HepG2 (cell line): Measurements from ENCODE around the gene GSG1. TPM values are rescaled to one million over a fixed set of nuclear protein-coding genes. Genes with fewer than 3 reads are reported as not detected.

ENCODE experiments used
- ASH2L ChIP-seq: fragments of 300-600, 200-600 bp; sonication (generic); IDR thresholded peaks from 2 replicates; pipeline ENCODE4 v1.7.0; 2017; ENCODE audit warnings: low read depth, mild to moderate bottlenecking, moderate library complexity, mixed read lengths, low read length; ENCODE audit not compliant: insufficient read length
- ELF4 ChIP-seq: sonication (generic); formaldehyde crosslinking; IDR thresholded peaks from 2 replicates; pipeline ENCODE4 v1.5.0; 2020; ENCODE audit warnings: missing genetic modification reagents, mild to moderate bottlenecking, moderate library complexity, borderline replicate concordance
- KLF13 ChIP-seq: sonication (generic); formaldehyde crosslinking; IDR thresholded peaks from 2 replicates; pipeline ENCODE4 v1.4.0; 2020; ENCODE audit warnings: mild to moderate bottlenecking, missing genetic modification reagents
- KMT2A ChIP-seq: sonication (generic); formaldehyde crosslinking; IDR thresholded peaks from 2 replicates; pipeline ENCODE4 v1.4.0; 2020; ENCODE audit warnings: missing genetic modification reagents
- MXI1 ChIP-seq: IDR thresholded peaks from 3 replicates; pipeline ENCODE4 v1.6.1; 2012; ENCODE audit warnings: low read depth, low read length, inconsistent platforms, borderline replicate concordance
- NBN ChIP-seq: fragments of 450-650 bp; conservative IDR thresholded peaks from 2 replicates; pipeline ENCODE4 v1.6.1; 2017
- NCOA5 ChIP-seq: sonication (generic); formaldehyde crosslinking; IDR thresholded peaks from 2 replicates; pipeline ENCODE4 v1.4.0; 2020; ENCODE audit warnings: missing genetic modification reagents
- NFAT5 ChIP-seq: sonication (generic); formaldehyde crosslinking; IDR thresholded peaks from 2 replicates; pipeline ENCODE4 v1.4.0; 2020; ENCODE audit warnings: missing genetic modification reagents
- ZBTB2 ChIP-seq: sonication (generic); formaldehyde crosslinking; IDR thresholded peaks from 2 replicates; pipeline ENCODE4 v1.8.0; 2022; ENCODE audit warnings: low read depth, missing genetic modification reagents
- ZBTB42 ChIP-seq: sonication (generic); formaldehyde crosslinking; IDR thresholded peaks from 2 replicates; pipeline ENCODE4 v1.5.0; 2020; ENCODE audit warnings: mild to moderate bottlenecking, missing genetic modification reagents
- ZNF605 ChIP-seq: sonication (generic); formaldehyde crosslinking; IDR thresholded peaks from 2 replicates; pipeline ENCODE4 v1.8.0; 2022; ENCODE audit warnings: mild to moderate bottlenecking, missing genetic modification reagents
- polyA plus RNA-seq, 8 experiments: library from polyadenylated mRNA; depleted of rRNA in 3 of 8; stranded (reverse) in 7 of 8; unstranded in 1 of 8; fragments of >200 nt; fragmentation: Illumina TruSeq in 4 of 8; extraction: Trizol in 4 of 8; gene quantifications; 2 replicates each; pipeline versions ENCODE4 v1.2.1 to v1.2.3, GENCODE V29; 2011 to 2016; ENCODE audit warnings: low read depth in 4 of 8, missing spikeins in 1 of 8, mixed read lengths in 1 of 8; ENCODE audit not compliant: insufficient read depth in 1 of 8
- total RNA-seq, 5 experiments: library from RNA; depleted of rRNA; stranded (reverse); fragments of >200 nt; fragmentation: Illumina TruSeq; extraction: Trizol; gene quantifications; 2 replicates each; pipeline ENCODE4 v1.2.3, GENCODE V29; 2016; ENCODE audit warnings: low read depth in 1 of 5

The GSG1 gene
- total and polyA plus RNA-seq, 2 of the 13 experiments (the other 11 are each of a cell fraction or from before 2014, with no cell fraction given): not detected

DNA sequence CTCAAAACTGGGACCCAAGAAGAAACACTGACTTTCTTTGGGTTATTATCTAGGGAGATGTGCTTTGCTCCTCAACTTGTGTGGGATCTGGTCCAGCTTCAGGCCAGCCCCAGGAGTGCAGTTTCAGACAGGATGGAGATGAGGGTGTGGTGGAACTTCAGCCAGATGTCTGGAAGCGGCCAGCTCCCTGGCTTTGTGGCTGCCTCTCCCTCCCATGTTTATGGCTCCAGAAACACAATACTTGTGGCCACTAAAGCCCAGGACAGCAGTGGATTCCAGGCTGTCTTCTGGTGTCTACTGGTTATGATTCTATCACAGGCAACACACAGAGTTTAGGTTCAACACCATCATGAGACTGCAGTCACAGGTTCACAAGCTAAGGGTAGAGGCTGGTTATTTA is 48.8 kb upstream of the GSG1 start (continued):
- no peak for TF ChIP-seq ELF4 (CRISPR knock-in tag)
- TF ChIP-seq ASH2L: no peak
- TF ChIP-seq NBN: no peak
- no peak for TF ChIP-seq ZNF605
- TF ChIP-seq NFAT5 (CRISPR knock-in tag): no peak
- no peak for TF ChIP-seq NCOA5 (CRISPR knock-in tag)
- TF ChIP-seq MXI1: no peak
- TF ChIP-seq ZBTB2: no peak
- TF ChIP-seq ZBTB42: no peak
- TF ChIP-seq KLF13 (CRISPR knock-in tag): no peak
- TF ChIP-seq KMT2A (CRISPR knock-in tag): no peak
- TF ChIP-seq, all 625 proteins: peak for 0
